HEK293 (cell line): ENCODE measurements around the gene AGRN.

Experiments used
- FEZF1 ChIP-seq: fragments of 450-650 bp; formaldehyde crosslinking; IDR thresholded peaks from 2 replicates; pipeline ENCODE4 v1.5.1; 2016; ENCODE audit warnings: missing biosample characterization, missing genetic modification characterization
- HOXA7 ChIP-seq: sonication (generic); formaldehyde crosslinking; IDR thresholded peaks from 2 replicates; pipeline ENCODE4 v1.8.1; 2022; ENCODE audit warnings: missing genetic modification reagents, borderline replicate concordance
- HOXC10 ChIP-seq: sonication (generic); formaldehyde crosslinking; IDR thresholded peaks from 2 replicates; pipeline ENCODE4 v1.8.1; 2023; ENCODE audit warnings: mild to moderate bottlenecking, missing genetic modification reagents
- MEIS1 ChIP-seq: sonication (generic); formaldehyde crosslinking; IDR thresholded peaks from 2 replicates; pipeline ENCODE4 v1.8.1; 2022; ENCODE audit warnings: missing genetic modification reagents, mild to moderate bottlenecking, borderline replicate concordance
- MZF1 ChIP-seq: fragments of 450-650 bp; formaldehyde crosslinking; IDR thresholded peaks from 2 replicates; pipeline ENCODE4 v1.5.1; 2017; ENCODE audit warnings: missing biosample characterization, missing genetic modification characterization, borderline replicate concordance
- SP3 ChIP-seq: fragments of 450-650 bp; formaldehyde crosslinking; IDR thresholded peaks from 2 replicates; pipeline ENCODE4 v1.5.1; 2016; ENCODE audit warnings: missing biosample characterization, missing genetic modification characterization
- YY2 ChIP-seq: fragments of 450-650 bp; formaldehyde crosslinking; IDR thresholded peaks from 2 replicates; pipeline ENCODE4 v1.5.1; 2016; ENCODE audit warnings: missing biosample characterization, missing genetic modification characterization
- ZFP3 ChIP-seq: fragments of 450-650 bp; formaldehyde crosslinking; IDR thresholded peaks from 2 replicates; pipeline ENCODE4 v1.5.1; 2016; ENCODE audit warnings: low read depth, missing biosample characterization, missing genetic modification characterization
- ZNF16 ChIP-seq: fragments of 450-650 bp; formaldehyde crosslinking; IDR thresholded peaks from 2 replicates; pipeline ENCODE4 v1.5.1; 2016; ENCODE audit warnings: low read depth, missing biosample characterization, missing genetic modification characterization
- ZNF202 ChIP-seq: fragments of 450-650 bp; formaldehyde crosslinking; IDR thresholded peaks from 2 replicates; pipeline ENCODE4 v1.5.1; 2016; ENCODE audit warnings: missing biosample characterization, missing genetic modification characterization, borderline replicate concordance
- ZNF221 ChIP-seq: fragments of 450-650 bp; formaldehyde crosslinking; IDR thresholded peaks from 2 replicates; pipeline ENCODE4 v1.5.1; 2017; ENCODE audit warnings: missing biosample characterization, missing genetic modification characterization, borderline replicate concordance
- ZNF404 ChIP-seq: fragments of 450-650 bp; formaldehyde crosslinking; IDR thresholded peaks from 2 replicates; pipeline ENCODE4 v1.5.1; 2017; ENCODE audit warnings: missing biosample characterization, missing genetic modification characterization
- ZNF426 ChIP-seq: fragments of 450-650 bp; formaldehyde crosslinking; IDR thresholded peaks from 2 replicates; pipeline ENCODE4 v1.5.1; 2017; ENCODE audit warnings: missing biosample characterization, missing genetic modification characterization, mild to moderate bottlenecking, inconsistent platforms, moderate library complexity
- ZNF48 ChIP-seq: fragments of 450-650 bp; formaldehyde crosslinking; IDR thresholded peaks from 2 replicates; pipeline ENCODE4 v1.5.1; 2016; ENCODE audit warnings: missing biosample characterization, missing genetic modification characterization
- ZNF561 ChIP-seq: fragments of 450-650 bp; IDR thresholded peaks from 2 replicates; pipeline ENCODE4 v1.5.1; 2018; ENCODE audit warnings: missing biosample characterization, missing genetic modification characterization, borderline replicate concordance
- ZNF624 ChIP-seq: fragments of 450-650 bp; formaldehyde crosslinking; IDR thresholded peaks from 2 replicates; pipeline ENCODE4 v1.5.1; 2017; ENCODE audit warnings: missing biosample characterization, missing genetic modification characterization
- ZNF626 ChIP-seq: fragments of 450-650 bp; sonication (Bioruptor Pico); formaldehyde crosslinking; IDR thresholded peaks from 2 replicates; pipeline ENCODE4 v1.5.1; 2018; ENCODE audit warnings: missing biosample characterization, missing genetic modification characterization, inconsistent platforms
- ZNF629 ChIP-seq: fragments of 450-650 bp; formaldehyde crosslinking; IDR thresholded peaks from 2 replicates; pipeline ENCODE4 v1.5.1; 2017; ENCODE audit warnings: missing biosample characterization, missing genetic modification characterization
- ZNF76 ChIP-seq: fragments of 450-650 bp; formaldehyde crosslinking; IDR thresholded peaks from 2 replicates; pipeline ENCODE4; 2016; ENCODE audit warnings: low read depth, missing biosample characterization, missing genetic modification characterization, borderline replicate concordance
- ZNF768 ChIP-seq: fragments of 450-650 bp; formaldehyde crosslinking; IDR thresholded peaks from 2 replicates; pipeline ENCODE4 v1.5.1; 2018; ENCODE audit warnings: missing biosample characterization, mild to moderate bottlenecking, missing genetic modification characterization
- ZNF837 ChIP-seq: fragments of 450-650 bp; formaldehyde crosslinking; IDR thresholded peaks from 2 replicates; pipeline ENCODE4 v1.5.1; 2016; ENCODE audit warnings: missing biosample characterization, missing genetic modification characterization
- TF ChIP-seq, protein P1 (sequence below): fragments of 450-650 bp; formaldehyde crosslinking; IDR thresholded peaks from 2 replicates; pipeline ENCODE4 v1.5.1; 2016; ENCODE audit warnings: missing biosample characterization, missing genetic modification characterization
- TF ChIP-seq, protein P2 (sequence below): fragments of 450-650 bp; formaldehyde crosslinking; IDR thresholded peaks from 2 replicates; pipeline ENCODE4 v1.5.1; 2017; ENCODE audit warnings: missing biosample characterization, missing genetic modification characterization
- TF ChIP-seq, protein P3 (sequence below): fragments of 450-650 bp; formaldehyde crosslinking; IDR thresholded peaks from 2 replicates; pipeline ENCODE4 v1.5.1; 2016; ENCODE audit warnings: missing biosample characterization, missing genetic modification characterization, borderline replicate concordance
- TF ChIP-seq, protein P4 (sequence below): fragments of 450-650 bp; formaldehyde crosslinking; optimal IDR thresholded peaks from 2 replicates; pipeline ENCODE3; 2016; ENCODE audit warnings: missing biosample characterization, mild to moderate bottlenecking, missing genetic modification characterization
- TF ChIP-seq, protein P5 (sequence below): fragments of 450-650 bp; IDR thresholded peaks from 2 replicates; pipeline ENCODE4 v1.5.1; 2018; ENCODE audit warnings: missing biosample characterization, missing genetic modification characterization
- TF ChIP-seq, protein P6 (sequence below): fragments of 450-650 bp; formaldehyde crosslinking; IDR thresholded peaks from 2 replicates; pipeline ENCODE4 v1.5.1; 2017; ENCODE audit warnings: missing biosample characterization, mild to moderate bottlenecking, missing genetic modification characterization, moderate library complexity

AGRN gene

DNA sequence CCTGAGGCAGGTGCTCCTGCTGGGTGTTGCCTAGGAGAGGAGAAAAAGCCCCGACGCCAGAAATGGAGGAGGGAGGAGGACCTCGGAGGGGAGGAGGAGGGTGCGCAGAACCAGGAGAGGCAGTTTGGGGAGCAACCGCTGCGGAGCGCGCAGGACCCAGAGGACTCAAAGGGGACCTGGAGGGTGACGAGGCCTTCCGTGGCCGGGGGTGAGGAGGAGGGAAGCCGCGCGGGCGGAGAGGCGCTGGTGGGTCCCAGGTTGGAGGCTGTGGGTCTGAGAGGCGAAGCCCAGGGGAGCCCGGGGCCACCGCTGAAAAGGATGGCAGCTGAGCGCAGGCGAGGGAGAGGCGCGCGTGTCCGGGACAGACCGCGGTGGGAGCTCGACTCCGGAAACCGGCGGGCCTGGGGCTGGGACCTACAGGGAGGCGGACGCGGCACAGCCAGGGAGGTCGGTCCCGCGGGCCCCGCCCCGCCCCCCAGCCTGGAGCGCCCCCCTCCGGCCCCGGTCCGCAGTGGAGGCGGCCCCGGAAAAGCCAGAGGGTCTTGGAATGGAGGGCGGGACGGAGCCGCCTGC, 39.1 kb downstream of the AGRN start (continued):
- TF ChIP-seq ZNF221 (no peak), ZNF76 (no peak), ZNF202 (tag by site-specific recombination) (no peak), ZNF837 (tag by site-specific recombination) (no peak), ZNF626 (tag by site-specific recombination) (no peak), ZNF48 (tag by site-specific recombination) (no peak), ZNF561 (tag by site-specific recombination) (no peak), SP3 (tag by site-specific recombination) (no peak), ZNF16 (tag by site-specific recombination) (no peak), YY2 (tag by site-specific recombination) (no peak), MEIS1 (CRISPR knock-in tag) (no peak), ZNF426 (no peak), ZNF629 (peak; percentile 40; the same call in 1 of the 2 replicates), ZNF404 (no peak), MZF1 (tag by site-specific recombination) (no peak), HOXC10 (CRISPR knock-in tag) (no peak), ZNF624 (tag by site-specific recombination) (no peak), ZFP3 (tag by site-specific recombination) (no peak), FEZF1 (no peak), ZNF768 (tag by site-specific recombination) (no peak), HOXA7 (CRISPR knock-in tag) (no peak)
- TF ChIP-seq, protein P1, sequence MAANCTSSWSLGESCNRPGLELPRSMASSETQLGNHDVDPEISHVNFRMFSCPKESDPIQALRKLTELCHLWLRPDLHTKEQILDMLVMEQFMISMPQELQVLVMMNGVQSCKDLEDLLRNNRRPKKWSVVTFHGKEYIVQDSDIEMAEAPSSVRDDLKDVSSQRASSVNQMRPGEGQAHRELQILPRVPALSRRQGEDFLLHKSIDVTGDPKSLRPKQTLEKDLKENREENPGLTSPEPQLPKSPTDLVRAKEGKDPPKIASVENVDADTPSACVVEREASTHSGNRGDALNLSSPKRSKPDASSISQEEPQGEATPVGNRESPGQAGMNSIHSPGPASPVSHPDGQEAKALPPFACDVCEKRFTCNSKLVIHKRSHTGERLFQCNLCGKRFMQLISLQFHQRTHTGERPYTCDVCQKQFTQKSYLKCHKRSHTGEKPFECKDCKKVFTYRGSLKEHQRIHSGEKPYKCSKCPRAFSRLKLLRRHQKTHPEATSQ (tag by site-specific recombination): no peak
- TF ChIP-seq, protein P2, sequence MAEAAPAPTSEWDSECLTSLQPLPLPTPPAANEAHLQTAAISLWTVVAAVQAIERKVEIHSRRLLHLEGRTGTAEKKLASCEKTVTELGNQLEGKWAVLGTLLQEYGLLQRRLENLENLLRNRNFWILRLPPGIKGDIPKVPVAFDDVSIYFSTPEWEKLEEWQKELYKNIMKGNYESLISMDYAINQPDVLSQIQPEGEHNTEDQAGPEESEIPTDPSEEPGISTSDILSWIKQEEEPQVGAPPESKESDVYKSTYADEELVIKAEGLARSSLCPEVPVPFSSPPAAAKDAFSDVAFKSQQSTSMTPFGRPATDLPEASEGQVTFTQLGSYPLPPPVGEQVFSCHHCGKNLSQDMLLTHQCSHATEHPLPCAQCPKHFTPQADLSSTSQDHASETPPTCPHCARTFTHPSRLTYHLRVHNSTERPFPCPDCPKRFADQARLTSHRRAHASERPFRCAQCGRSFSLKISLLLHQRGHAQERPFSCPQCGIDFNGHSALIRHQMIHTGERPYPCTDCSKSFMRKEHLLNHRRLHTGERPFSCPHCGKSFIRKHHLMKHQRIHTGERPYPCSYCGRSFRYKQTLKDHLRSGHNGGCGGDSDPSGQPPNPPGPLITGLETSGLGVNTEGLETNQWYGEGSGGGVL (tag by site-specific recombination): peak; percentile 42
- TF ChIP-seq, protein P3, sequence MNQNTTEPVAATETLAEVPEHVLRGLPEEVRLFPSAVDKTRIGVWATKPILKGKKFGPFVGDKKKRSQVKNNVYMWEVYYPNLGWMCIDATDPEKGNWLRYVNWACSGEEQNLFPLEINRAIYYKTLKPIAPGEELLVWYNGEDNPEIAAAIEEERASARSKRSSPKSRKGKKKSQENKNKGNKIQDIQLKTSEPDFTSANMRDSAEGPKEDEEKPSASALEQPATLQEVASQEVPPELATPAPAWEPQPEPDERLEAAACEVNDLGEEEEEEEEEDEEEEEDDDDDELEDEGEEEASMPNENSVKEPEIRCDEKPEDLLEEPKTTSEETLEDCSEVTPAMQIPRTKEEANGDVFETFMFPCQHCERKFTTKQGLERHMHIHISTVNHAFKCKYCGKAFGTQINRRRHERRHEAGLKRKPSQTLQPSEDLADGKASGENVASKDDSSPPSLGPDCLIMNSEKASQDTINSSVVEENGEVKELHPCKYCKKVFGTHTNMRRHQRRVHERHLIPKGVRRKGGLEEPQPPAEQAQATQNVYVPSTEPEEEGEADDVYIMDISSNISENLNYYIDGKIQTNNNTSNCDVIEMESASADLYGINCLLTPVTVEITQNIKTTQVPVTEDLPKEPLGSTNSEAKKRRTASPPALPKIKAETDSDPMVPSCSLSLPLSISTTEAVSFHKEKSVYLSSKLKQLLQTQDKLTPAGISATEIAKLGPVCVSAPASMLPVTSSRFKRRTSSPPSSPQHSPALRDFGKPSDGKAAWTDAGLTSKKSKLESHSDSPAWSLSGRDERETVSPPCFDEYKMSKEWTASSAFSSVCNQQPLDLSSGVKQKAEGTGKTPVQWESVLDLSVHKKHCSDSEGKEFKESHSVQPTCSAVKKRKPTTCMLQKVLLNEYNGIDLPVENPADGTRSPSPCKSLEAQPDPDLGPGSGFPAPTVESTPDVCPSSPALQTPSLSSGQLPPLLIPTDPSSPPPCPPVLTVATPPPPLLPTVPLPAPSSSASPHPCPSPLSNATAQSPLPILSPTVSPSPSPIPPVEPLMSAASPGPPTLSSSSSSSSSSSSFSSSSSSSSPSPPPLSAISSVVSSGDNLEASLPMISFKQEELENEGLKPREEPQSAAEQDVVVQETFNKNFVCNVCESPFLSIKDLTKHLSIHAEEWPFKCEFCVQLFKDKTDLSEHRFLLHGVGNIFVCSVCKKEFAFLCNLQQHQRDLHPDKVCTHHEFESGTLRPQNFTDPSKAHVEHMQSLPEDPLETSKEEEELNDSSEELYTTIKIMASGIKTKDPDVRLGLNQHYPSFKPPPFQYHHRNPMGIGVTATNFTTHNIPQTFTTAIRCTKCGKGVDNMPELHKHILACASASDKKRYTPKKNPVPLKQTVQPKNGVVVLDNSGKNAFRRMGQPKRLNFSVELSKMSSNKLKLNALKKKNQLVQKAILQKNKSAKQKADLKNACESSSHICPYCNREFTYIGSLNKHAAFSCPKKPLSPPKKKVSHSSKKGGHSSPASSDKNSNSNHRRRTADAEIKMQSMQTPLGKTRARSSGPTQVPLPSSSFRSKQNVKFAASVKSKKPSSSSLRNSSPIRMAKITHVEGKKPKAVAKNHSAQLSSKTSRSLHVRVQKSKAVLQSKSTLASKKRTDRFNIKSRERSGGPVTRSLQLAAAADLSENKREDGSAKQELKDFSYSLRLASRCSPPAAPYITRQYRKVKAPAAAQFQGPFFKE (tag by site-specific recombination): no peak
- TF ChIP-seq, protein P4, sequence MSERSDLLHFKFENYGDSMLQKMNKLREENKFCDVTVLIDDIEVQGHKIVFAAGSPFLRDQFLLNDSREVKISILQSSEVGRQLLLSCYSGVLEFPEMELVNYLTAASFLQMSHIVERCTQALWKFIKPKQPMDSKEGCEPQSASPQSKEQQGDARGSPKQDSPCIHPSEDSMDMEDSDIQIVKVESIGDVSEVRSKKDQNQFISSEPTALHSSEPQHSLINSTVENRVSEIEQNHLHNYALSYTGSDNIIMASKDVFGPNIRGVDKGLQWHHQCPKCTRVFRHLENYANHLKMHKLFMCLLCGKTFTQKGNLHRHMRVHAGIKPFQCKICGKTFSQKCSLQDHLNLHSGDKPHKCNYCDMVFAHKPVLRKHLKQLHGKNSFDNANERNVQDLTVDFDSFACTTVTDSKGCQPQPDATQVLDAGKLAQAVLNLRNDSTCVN: peak; percentile 81
- TF ChIP-seq, protein P5, sequence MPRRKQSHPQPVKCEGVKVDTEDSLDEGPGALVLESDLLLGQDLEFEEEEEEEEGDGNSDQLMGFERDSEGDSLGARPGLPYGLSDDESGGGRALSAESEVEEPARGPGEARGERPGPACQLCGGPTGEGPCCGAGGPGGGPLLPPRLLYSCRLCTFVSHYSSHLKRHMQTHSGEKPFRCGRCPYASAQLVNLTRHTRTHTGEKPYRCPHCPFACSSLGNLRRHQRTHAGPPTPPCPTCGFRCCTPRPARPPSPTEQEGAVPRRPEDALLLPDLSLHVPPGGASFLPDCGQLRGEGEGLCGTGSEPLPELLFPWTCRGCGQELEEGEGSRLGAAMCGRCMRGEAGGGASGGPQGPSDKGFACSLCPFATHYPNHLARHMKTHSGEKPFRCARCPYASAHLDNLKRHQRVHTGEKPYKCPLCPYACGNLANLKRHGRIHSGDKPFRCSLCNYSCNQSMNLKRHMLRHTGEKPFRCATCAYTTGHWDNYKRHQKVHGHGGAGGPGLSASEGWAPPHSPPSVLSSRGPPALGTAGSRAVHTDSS (tag by site-specific recombination): no peak
- TF ChIP-seq, protein P6, sequence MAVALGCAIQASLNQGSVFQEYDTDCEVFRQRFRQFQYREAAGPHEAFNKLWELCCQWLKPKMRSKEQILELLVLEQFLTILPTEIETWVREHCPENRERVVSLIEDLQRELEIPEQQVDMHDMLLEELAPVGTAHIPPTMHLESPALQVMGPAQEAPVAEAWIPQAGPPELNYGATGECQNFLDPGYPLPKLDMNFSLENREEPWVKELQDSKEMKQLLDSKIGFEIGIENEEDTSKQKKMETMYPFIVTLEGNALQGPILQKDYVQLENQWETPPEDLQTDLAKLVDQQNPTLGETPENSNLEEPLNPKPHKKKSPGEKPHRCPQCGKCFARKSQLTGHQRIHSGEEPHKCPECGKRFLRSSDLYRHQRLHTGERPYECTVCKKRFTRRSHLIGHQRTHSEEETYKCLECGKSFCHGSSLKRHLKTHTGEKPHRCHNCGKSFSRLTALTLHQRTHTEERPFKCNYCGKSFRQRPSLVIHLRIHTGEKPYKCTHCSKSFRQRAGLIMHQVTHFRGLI (tag by site-specific recombination): no peak
